HG03045 (cell line): ENCODE results near the gene FXYD6.

Experiments used
- ATAC-seq: cut with Tn5 transposase; IDR thresholded peaks from one replicate; pipeline ENCODE4 v1.9.1; 2021; ENCODE audit warnings: mild to moderate bottlenecking, moderate library complexity; ENCODE audit not compliant: unreplicated experiment

The FXYD6 gene

DNA sequence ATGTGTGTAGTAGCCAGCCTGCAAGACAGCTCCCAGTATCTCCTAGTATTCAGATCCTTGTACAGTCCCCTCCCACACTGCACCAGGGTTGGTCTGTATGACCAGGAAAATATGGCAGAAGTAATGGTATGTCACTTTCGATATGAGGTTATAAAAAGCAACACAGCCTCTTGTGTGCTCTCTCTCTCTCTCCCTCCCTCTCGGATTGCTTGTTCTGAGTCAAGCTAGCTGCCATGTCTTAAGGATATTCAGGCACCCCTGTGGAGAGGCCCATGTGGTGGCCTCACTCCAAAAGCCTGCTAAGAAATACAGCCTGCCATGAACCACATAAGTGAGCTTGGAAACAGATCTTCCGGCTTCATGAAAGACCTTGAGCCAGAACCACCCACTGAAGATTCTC, 25.4 kb downstream of the FXYD6 start:
- ATAC-seq: no peak

DNA sequence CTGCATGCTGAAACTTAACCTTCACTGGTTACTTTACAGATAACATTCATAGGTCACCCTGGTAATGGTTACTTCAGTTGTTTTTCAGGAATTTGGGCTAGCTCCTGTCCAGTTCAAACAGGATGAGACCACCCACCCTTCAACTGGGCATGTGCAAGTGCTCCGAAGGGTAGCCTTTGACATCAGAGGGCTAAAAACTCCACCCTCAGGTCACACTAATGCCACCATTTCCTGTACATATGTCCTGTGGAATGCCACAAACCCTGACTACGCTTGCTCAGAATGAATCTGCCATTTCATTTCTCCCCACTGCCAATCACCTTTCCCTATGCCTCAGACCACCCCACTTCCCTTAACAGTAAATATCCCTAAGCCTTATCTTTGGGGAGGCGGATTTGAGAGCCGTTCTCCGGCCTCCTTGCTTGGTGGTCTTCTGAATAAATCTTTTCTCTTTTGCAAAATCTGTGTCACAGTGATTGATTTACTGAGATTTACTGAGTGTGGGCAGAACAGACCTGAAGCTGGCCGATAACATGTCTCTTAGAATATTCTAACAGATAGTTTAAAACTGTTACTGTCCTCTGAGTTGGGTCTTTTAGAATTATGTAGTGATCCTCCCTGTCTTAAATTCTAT, 26.6 kb downstream of the FXYD6 start:
- ATAC-seq: no peak

- no peak for ATAC-seq
Observed at GRCh38 chr11:117843666-117844484, 32.6 kb downstream of the FXYD6 start.

DNA sequence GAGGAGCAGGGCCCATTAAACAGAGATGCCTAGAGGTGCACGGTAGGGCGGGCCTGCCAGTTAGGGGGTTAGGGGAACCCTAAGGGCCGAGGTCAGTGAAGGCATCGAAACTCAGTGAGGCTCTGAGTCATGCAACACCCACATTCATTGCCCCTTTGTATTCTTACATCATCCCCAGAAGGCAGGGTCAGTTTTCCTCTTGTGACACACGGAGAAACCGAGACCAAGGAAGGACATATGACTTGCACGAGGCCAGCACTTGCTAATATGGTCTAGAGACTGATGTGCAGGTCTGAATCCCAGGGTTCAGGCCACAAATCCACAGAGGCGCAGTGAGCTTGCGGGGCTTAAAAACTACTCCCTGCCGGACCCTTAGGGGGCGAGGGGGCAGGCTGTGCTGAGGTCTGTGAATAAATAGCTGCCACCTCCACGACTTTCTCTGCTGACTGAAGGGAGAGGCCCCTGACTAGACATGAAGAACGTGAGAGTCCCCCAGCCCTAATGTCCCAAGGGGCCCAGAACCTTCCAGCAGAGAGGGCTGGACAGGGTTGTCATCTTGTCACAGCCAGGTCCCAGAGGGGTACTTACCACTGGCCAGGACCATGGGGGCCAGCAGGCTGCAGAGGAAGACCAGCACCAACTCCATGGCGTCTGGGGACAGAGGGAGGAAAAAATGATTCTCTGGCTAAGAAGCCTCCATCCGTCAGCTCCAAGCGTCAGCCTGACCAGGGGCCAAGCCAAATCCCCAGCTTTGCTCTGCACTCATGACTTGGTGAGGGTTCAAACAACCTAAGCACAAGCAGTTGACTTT, 34.1 kb downstream of the FXYD6 start:
- no peak for ATAC-seq

- no peak for ATAC-seq
Observed at GRCh38 chr11:117841551-117842031, 34.9 kb downstream of the FXYD6 start.

GRCh38 chr11:117840881-117841550, 35.4 kb downstream of the FXYD6 start:
- ATAC-seq: no peak

- ATAC-seq: no peak
Observed at GRCh38 chr11:117839936-117840813, 36.3 kb downstream of the FXYD6 start.

GRCh38 chr11:117839380-117839881, 37.0 kb downstream of the FXYD6 start:
- no peak for ATAC-seq

- no peak for ATAC-seq
Observed at GRCh38 chr11:117838901-117839300, 37.6 kb downstream of the FXYD6 start.

- ATAC-seq: no peak
Observed at GRCh38 chr11:117837791-117838190, 38.7 kb downstream of the FXYD6 start.

DNA sequence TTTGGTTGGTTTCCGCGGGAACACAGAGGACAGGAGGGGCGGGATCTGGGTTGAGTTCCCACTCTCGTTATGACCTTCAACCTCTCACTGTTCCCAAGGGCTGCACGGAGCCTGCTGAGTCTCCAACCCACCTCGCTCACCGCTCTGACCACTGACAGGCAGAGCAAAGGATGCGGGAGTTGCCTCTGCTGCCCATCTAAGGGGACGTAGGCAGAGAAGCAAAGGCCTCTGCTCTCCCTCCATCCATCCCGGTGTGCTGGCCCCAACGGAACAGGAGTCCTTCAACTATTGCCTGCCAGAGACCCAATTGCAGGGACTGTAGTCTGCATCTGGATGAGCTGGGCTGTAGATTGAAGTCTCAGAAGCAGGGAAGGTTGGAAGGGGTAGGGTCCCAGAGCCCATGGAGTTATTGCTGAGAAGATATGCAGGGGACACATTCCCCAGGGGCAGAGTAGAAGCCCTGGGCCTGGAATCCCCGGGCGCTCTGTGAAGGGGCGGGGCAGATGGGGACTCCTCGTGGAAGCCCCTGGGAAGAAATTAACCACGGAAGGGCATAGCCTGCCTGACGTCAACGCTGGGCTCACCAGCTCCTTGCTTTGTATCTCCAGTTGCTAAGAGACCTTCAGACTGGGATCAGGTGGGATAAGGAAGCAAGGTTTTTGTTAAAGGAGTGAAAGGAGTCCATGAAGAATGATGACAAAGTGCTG, 39.2 kb downstream of the FXYD6 start:
- no peak for ATAC-seq

DNA sequence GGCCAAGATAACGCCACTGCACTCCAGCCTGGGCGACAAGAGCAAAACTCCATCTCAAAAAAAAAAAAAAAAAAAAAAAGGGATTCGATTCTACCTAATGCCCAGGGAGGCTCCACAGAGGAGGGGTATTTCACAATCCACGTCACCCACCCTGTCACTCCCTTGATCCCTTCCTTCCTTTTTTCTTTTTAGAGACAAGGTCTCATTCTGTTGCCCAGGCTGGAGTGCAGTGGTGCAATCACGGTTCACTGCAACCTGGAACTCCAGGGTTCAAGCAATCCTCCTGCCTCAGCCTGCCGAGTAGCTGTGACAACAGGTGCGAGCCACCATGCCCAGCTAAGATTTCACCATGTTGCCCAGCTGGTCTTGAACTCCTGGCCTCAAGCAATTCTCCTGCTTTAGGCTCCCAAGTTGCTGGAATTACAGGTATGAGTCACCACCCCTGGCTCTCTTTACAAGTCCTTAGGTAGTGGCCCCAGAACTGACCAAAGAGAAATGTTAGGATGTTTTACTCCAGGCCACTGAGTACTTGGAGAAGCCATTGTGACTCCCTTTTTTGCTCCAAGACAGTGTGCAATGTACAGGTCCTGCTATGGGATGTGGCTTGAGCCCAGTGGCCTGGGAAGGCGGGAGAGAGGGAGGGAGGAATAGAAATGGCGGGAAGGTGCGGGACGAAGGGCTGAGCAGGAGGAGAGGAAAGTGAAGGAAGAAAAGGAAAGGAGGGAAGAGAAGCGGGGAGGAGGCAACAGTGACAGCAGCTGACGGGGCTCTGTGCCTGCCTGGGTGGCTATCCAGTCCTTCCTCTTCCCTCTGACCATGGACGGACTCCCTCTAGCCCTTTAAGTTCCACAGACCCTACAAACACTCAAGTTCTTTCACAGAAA, 40.1 kb downstream of the FXYD6 start:
- no peak for ATAC-seq

GRCh38 chr11:117835576-117835975, 40.9 kb downstream of the FXYD6 start:
- ATAC-seq: no peak

- ATAC-seq: no peak
Observed at GRCh38 chr11:117834838-117835443, 41.5 kb downstream of the FXYD6 start.

- ATAC-seq: no peak
Observed at GRCh38 chr11:117834068-117834810, 42.2 kb downstream of the FXYD6 start.

DNA sequence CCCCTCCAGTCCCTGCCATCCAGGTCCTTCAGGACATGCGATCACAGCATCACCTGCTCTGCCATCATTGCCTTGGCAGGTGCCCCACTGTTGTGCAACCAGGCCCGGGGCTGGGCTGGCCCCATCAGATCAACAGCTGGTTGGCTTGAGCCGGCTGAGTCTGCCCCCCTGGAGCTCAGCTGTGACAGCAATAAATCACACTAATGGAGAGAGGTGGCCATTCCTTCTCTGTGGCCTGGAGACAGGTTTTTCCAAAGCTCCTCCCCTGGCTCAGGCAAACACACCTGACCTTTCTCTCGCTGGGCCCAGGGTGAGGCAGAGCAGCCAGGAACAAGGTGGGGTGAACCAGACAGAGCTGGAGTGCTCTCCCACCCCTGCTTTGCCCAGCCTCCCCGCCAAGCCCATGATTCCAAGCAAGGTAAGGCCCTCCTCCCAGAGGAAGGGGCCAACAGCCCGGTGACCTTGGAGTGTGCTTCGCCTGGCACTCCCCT, 43.0 kb downstream of the FXYD6 start:
- ATAC-seq: no peak

GRCh38 chr11:117832511-117832910, 43.9 kb downstream of the FXYD6 start:
- ATAC-seq: no peak
